Measurements from ENCODE around the gene PFN3. TPM values are rescaled to one million over a fixed set of nuclear protein-coding genes. Genes with fewer than 3 reads are reported as not detected.

Gene PFN3
- total RNA-seq, 6 experiments from 2014 or later: not detected

DNA sequence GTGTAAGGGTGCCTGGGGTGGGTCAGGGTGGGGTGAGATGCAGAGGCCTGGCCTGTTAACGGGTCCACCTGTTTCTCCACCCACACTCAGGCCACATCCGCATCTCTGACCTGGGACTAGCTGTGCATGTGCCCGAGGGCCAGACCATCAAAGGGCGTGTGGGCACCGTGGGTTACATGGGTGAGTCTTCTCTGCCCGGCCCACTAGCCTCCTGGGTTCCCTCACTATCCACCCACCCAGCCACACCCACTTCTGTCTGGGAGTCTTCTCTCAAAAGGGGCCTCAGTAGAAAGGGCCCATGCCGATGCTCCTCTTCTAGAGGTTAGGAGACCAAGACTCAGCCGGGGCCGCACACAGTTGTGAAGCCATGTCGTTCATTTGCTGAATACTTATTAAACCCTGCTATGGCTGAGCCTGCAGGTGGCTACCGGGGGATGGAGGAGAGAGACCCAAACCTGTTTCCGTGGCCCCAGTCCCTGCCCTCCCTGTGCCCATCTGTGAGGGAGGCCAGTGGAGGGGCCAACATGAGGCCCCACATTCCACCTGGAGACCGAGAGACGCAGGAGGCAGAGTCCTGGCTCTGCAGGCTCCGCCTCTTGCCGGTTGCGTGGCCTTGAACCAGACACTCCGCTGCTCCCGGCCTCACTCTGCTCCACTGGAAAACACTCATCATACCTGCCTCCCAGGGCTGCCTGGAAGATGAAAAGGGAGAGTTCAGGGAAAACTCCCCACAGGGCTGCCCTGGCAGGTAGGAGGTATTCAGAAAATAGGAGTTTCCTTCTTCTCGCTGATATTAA, 34.7 kb upstream of the PFN3 start:
- peaks cover 2% of the 10 kb centered on the region for H3K27me3 Mint-ChIP-seq (ENCODE audit: insufficient read depth)
- H3K27ac Mint-ChIP-seq: no peak overlapping the region
- DNase-seq: no peak
- TF ChIP-seq, protein P1, sequence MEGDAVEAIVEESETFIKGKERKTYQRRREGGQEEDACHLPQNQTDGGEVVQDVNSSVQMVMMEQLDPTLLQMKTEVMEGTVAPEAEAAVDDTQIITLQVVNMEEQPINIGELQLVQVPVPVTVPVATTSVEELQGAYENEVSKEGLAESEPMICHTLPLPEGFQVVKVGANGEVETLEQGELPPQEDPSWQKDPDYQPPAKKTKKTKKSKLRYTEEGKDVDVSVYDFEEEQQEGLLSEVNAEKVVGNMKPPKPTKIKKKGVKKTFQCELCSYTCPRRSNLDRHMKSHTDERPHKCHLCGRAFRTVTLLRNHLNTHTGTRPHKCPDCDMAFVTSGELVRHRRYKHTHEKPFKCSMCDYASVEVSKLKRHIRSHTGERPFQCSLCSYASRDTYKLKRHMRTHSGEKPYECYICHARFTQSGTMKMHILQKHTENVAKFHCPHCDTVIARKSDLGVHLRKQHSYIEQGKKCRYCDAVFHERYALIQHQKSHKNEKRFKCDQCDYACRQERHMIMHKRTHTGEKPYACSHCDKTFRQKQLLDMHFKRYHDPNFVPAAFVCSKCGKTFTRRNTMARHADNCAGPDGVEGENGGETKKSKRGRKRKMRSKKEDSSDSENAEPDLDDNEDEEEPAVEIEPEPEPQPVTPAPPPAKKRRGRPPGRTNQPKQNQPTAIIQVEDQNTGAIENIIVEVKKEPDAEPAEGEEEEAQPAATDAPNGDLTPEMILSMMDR (IDR thresholded peaks at IDR 0.05): no peak
- no peak overlapping the region for H3K4me3 Mint-ChIP-seq
- no peaks in the 10 kb centered on the region for H3K4me1 Mint-ChIP-seq (ENCODE audit: low read depth)
- no peaks in the 10 kb centered on the region for H3K9me3 Mint-ChIP-seq
- peaks cover 19% of the 10 kb centered on the region for H3K36me3 Mint-ChIP-seq (ENCODE audit: low read depth)

- H3K27me3 Mint-ChIP-seq (ENCODE audit: insufficient read depth): peaks cover 2% of the 10 kb centered on the region
- no peak for DNase-seq
- peaks cover 13% of the 10 kb centered on the region for H3K36me3 Mint-ChIP-seq (ENCODE audit: low read depth)
- H3K4me1 Mint-ChIP-seq (ENCODE audit: low read depth): no peaks in the 10 kb centered on the region
- H3K4me3 Mint-ChIP-seq: no peak overlapping the region
- no peak overlapping the region for H3K27ac Mint-ChIP-seq
- TF ChIP-seq, protein P1 (IDR thresholded peaks at IDR 0.05): no peak
- no peaks in the 10 kb centered on the region for H3K9me3 Mint-ChIP-seq
Measured at GRCh38 chr5:177434437-177434836, 34.0 kb upstream of the PFN3 start.

GRCh38 chr5:177433658-177434217, 33.3 kb upstream of the PFN3 start:
- Mint-ChIP-seq H3K36me3 (ENCODE audit: low read depth) (peaks cover 12% of the 10 kb centered on the region; the same call in 1 of the 2 replicates), H3K4me1 (ENCODE audit: low read depth) (peaks cover 5% of the 10 kb centered on the region; the same call in 1 of the 2 replicates), H3K27me3 (ENCODE audit: insufficient read depth) (peaks cover 2% of the 10 kb centered on the region), H3K9me3 (no peaks in the 10 kb centered on the region), H3K4me3 (no peak overlapping the region), H3K27ac (no peak overlapping the region)
- no peak for DNase-seq
- TF ChIP-seq, protein P1 (IDR thresholded peaks at IDR 0.05): no peak

DNA sequence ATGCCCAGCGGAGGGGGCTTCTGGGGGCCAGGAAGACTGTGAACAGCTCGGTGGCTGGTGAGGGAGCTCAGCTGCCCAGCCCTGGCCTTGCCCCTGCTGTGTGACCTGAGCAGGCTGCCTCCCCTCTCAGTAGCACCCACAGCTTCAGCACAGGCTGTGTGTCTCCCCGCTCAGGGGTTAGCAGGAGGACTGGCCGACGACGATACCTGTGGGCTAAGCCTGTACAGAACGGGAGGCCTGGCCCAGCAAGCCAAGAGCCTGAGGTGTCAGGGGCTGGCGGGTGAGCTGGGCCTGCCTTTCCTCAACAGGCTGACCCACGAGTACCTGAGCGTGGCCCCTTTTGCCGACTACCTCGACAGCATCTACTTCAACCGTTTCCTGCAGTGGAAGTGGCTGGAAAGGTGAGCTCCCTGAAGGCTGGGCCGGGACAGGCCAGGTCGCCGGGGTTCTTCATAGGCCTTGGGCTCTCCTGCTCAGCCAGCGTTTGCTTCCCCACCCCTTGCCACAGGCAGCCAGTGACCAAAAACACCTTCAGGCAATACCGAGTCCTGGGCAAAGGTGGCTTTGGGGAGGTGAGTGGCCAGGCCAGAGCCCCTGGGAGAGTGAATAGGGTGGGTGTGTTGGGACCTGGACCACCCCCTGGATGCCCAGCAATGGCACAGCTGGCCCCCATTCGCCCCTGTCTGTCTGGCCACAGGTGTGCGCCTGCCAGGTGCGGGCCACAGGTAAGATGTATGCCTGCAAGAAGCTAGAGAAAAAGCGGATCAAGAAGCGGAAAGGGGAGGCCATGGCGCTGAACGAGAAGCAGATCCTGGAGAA, 32.6 kb upstream of the PFN3 start:
- Mint-ChIP-seq H3K36me3 (ENCODE audit: low read depth) (peaks cover 8% of the 10 kb centered on the region; the same call in 1 of the 2 replicates), H3K27me3 (ENCODE audit: insufficient read depth) (peaks cover 2% of the 10 kb centered on the region), H3K27ac (no peak overlapping the region), H3K4me3 (no peak overlapping the region), H3K4me1 (ENCODE audit: low read depth) (peaks cover 8% of the 10 kb centered on the region), H3K9me3 (no peaks in the 10 kb centered on the region)
- no peak for DNase-seq
- TF ChIP-seq, protein P1 (IDR thresholded peaks at IDR 0.05): no peak

GRCh38 chr5:177432143-177432838, 31.8 kb upstream of the PFN3 start:
- no peaks in the 10 kb centered on the region for H3K9me3 Mint-ChIP-seq
- TF ChIP-seq, protein P1 (IDR thresholded peaks at IDR 0.05): no peak
- H3K4me1 Mint-ChIP-seq (ENCODE audit: low read depth): peaks cover 16% of the 10 kb centered on the region
- H3K27me3 Mint-ChIP-seq (ENCODE audit: insufficient read depth): peaks cover 2% of the 10 kb centered on the region
- no peak overlapping the region for H3K4me3 Mint-ChIP-seq
- no peak for DNase-seq
- no peak overlapping the region for H3K27ac Mint-ChIP-seq
- peaks cover under 1% of the 10 kb centered on the region; the same call in 1 of the 2 replicates for H3K36me3 Mint-ChIP-seq (ENCODE audit: low read depth)
